Measurements from ENCODE around the gene MGA.

DNA sequence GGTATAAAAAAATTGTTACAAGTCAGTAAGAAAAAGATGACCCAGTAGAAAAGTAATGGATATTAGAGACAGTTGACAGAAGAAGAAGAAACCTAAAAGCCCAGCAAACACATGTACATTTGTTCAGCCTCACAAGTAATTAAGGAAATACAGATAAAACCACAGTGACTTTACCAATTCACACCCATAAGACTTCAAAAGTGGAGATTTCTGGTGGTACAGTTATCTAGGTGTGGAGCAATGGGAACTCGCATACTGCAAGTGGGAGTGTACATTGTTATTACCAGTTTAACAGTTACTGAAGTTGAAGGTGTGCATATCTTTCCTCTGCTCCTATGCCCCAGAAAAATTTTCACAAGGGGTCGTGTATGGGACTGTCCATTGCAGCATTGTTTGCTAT is 96.0 kb downstream of the MGA start:
- no peak for TF ChIP-seq CTCF (optimal IDR thresholded peaks at IDR 0.05 in 1 of 3, IDR thresholded peaks at IDR 0.05 in 1 of 3, conservative IDR thresholded peaks at IDR 0.05 in 1 of 3; ENCODE audit: extremely low read depth in 1 of 3, insufficient read depth in 2 of 3, low read length in 3 of 3)
- TF ChIP-seq EZH2 (IDR thresholded peaks at IDR 0.05; ENCODE audit: low read length), result no peak

Measured in keratinocyte (primary cell).